SK-N-SH (cell line): ENCODE data around the gene RPGRIP1L. TPM values are rescaled to one million over a fixed set of nuclear protein-coding genes. Genes with fewer than 3 reads are reported as not detected.

Experiments
- CTCF ChIA-PET: fragments of 300-600, 350-600 bp; formaldehyde crosslinking; extraction: SDS; loops from one replicate; lab custom pipeline; 2021; lab: Yijun Ruan, JAX
- POLR2A ChIA-PET: fragments of 350-600 bp; sonication (Branson Sonifier 250); formaldehyde crosslinking; extraction: SDS; loops from one replicate; lab custom pipeline; 2020; ENCODE audit warnings: antibody characterized with exemption, inconsistent platforms; lab: Yijun Ruan, JAX
- DNase-seq: peaks from one replicate; pipeline ENCODE4 v3.0.0; 2012
- H2AFZ ChIP-seq: fragments of 200-600 bp; sonication (generic); 2 replicates; pipeline ENCODE4 v1.8.1; 2016; ENCODE audit warnings: antibody characterized with exemption, mild to moderate bottlenecking, low read depth
- H3F3A ChIP-seq: fragments of 200-600 bp; sonication (generic); replicated peaks from 2 replicates; pipeline ENCODE3; 2016; ENCODE audit warnings: antibody characterized with exemption, mild to moderate bottlenecking; ENCODE audit not compliant: insufficient read depth
- H3K27ac ChIP-seq, 2 experiments: fragments of 200-500 bp in 1 of 2; fragments of 200-600 bp in 1 of 2; sonication (Bioruptor generic) in 1 of 2; sonication (generic), shearing (Covaris generic) in 1 of 2; 2 replicates each; pipeline versions ENCODE4 v1.5.1 to v1.6.1; 2014 to 2016; ENCODE audit warnings: low read depth in 2 of 2, inconsistent platforms in 1 of 2, low read length in 1 of 2, mild to moderate bottlenecking in 1 of 2, mixed read lengths in 1 of 2
- H3K27me3 ChIP-seq: fragments of 200-600 bp; sonication (generic), shearing (Covaris generic); 2 replicates; pipeline ENCODE4 v1.6.1; 2016; ENCODE audit warnings: mixed run types; ENCODE audit not compliant: insufficient read depth
- H3K36me3 ChIP-seq, 2 experiments: fragments of 200-500 bp in 1 of 2; fragments of 200-600 bp in 1 of 2; sonication (Bioruptor generic) in 1 of 2; sonication (generic) in 1 of 2; replicated peaks in 1 of 2; 2 replicates each; pipeline versions ENCODE3 to v1.5.1; 2014 to 2016; ENCODE audit warnings: low read length in 1 of 2, mild to moderate bottlenecking in 1 of 2; ENCODE audit not compliant: insufficient read depth in 2 of 2, control insufficient read depth in 1 of 2
- H3K4me1 ChIP-seq, 2 experiments: fragments of 200-500 bp in 1 of 2; fragments of 200-600 bp in 1 of 2; sonication (Bioruptor generic) in 1 of 2; sonication (generic), shearing (Covaris generic) in 1 of 2; 2 replicates each; pipeline versions ENCODE4 v1.5.1 to v1.6.1; 2014 to 2016; ENCODE audit warnings: low read depth in 1 of 2, low read length in 1 of 2, mixed run types in 1 of 2; ENCODE audit not compliant: insufficient read depth in 2 of 2, control insufficient read depth in 1 of 2
- H3K4me2 ChIP-seq: fragments of 200-600 bp; sonication (generic), shearing (Covaris generic); 2 replicates; pipeline ENCODE4 v1.6.1; 2017; ENCODE audit warnings: mixed run types
- H3K4me3 ChIP-seq, 2 experiments: fragments of 200-500 bp in 1 of 2; fragments of 200-600 bp in 1 of 2; sonication (Bioruptor generic) in 1 of 2; sonication (generic), shearing (Covaris generic) in 1 of 2; 2 replicates each; pipeline versions ENCODE4 v1.5.1 to v1.8.1; 2014 to 2016; ENCODE audit warnings: low read depth in 2 of 2, inconsistent platforms in 1 of 2, low read length in 1 of 2, mild to moderate bottlenecking in 1 of 2, mixed read lengths in 1 of 2, moderate library complexity in 1 of 2
- H3K79me2 ChIP-seq: fragments of 200-600 bp; sonication (generic); 2 replicates; pipeline ENCODE4 v1.8.1; 2017; ENCODE audit warnings: mild to moderate bottlenecking; ENCODE audit not compliant: insufficient read depth
- H3K9ac ChIP-seq: fragments of 200-600 bp; sonication (generic); 2 replicates; pipeline ENCODE4 v1.6.1; 2017; ENCODE audit warnings: mixed run types
- H3K9me2 ChIP-seq: fragments of 200-600 bp; sonication (generic); 2 replicates; pipeline ENCODE4 v1.6.1; 2017; ENCODE audit warnings: mixed run types
- H3K9me3 ChIP-seq: fragments of 200-600 bp; sonication (generic); 2 replicates; pipeline ENCODE4 v1.6.1; 2017; ENCODE audit warnings: mixed run types, mild to moderate bottlenecking, moderate library complexity
- H4K20me1 ChIP-seq: fragments of 200-600 bp; sonication (generic); 2 replicates; pipeline ENCODE4 v1.6.1; 2017; ENCODE audit warnings: mild to moderate bottlenecking, mixed run types; ENCODE audit not compliant: insufficient read depth
- FOSL2 ChIP-seq: IDR thresholded peaks from 2 replicates; pipeline ENCODE4 v1.4.0; 2012; ENCODE audit warnings: low read depth, mild to moderate bottlenecking, moderate library complexity, borderline replicate concordance
- GABPA ChIP-seq: IDR thresholded peaks from 2 replicates; pipeline ENCODE4 v1.4.0; 2012; ENCODE audit warnings: low read depth, mild to moderate bottlenecking
- JUND ChIP-seq: IDR thresholded peaks from 2 replicates; pipeline ENCODE4 v1.4.0; 2012
- MEF2A ChIP-seq: IDR thresholded peaks from 2 replicates; pipeline ENCODE4 v1.4.0; 2012; ENCODE audit warnings: low read depth, borderline replicate concordance
- MXI1 ChIP-seq: IDR thresholded peaks from 2 replicates; pipeline ENCODE4 v1.6.1; 2012; ENCODE audit warnings: mild to moderate bottlenecking, low read depth, low read length, improper control_type of control experiment
- POLR2AphosphoS5 ChIP-seq: IDR thresholded peaks from 2 replicates; pipeline ENCODE4 v1.6.1; 2012; ENCODE audit warnings: low read depth, low read length
- RAD21 ChIP-seq: IDR thresholded peaks from 2 replicates; pipeline ENCODE4 v1.6.1; 2012; ENCODE audit warnings: mild to moderate bottlenecking, low read length
- RCOR1 ChIP-seq: fragments of 150-350 bp; IDR thresholded peaks from 2 replicates; pipeline ENCODE4 v1.6.1; 2017; ENCODE audit warnings: antibody characterized with exemption, low read length
- RXRA ChIP-seq: IDR thresholded peaks from 2 replicates; pipeline ENCODE4 v1.4.0; 2012; ENCODE audit warnings: low read depth, mild to moderate bottlenecking, borderline replicate concordance
- SIN3A ChIP-seq: IDR thresholded peaks from 2 replicates; pipeline ENCODE4 v1.6.1; 2012; ENCODE audit warnings: low read depth, mild to moderate bottlenecking, low read length, moderate library complexity, borderline replicate concordance
- SMC3 ChIP-seq: IDR thresholded peaks from 2 replicates; pipeline ENCODE4 v1.6.1; 2012; ENCODE audit warnings: low read depth, low read length, improper control_type of control experiment
- TAF1 ChIP-seq: IDR thresholded peaks from 2 replicates; pipeline ENCODE4 v1.6.1; 2012; ENCODE audit warnings: low read depth, mild to moderate bottlenecking, low read length, moderate library complexity, borderline replicate concordance
- TCF12 ChIP-seq: IDR thresholded peaks from 2 replicates; pipeline ENCODE4 v1.4.0; 2012
- YY1 ChIP-seq: IDR thresholded peaks from 2 replicates; pipeline ENCODE4 v1.4.0; 2012; ENCODE audit warnings: low read depth, mild to moderate bottlenecking
- WGBS: methylation state at CpG from one replicate; pipeline ENCODE4 v1.1.6; 2017; ENCODE audit warnings: low lambda C conversion rate; 5-methylcytosine and 5-hydroxymethylcytosine counted together
- polyA plus RNA-seq, 3 experiments: library from polyadenylated mRNA; depleted of rRNA; stranded (reverse); fragments of >200 nt; gene quantifications; 2 replicates each; pipeline ENCODE4 v1.2.3, GENCODE V29; 2012
- TF ChIP-seq, protein P1 (sequence below): fragments of 200-600 bp; sonication (generic); IDR thresholded peaks from 2 replicates; pipeline ENCODE4 v1.6.1; 2017; ENCODE audit warnings: antibody characterized with exemption, mild to moderate bottlenecking, moderate library complexity
- TF ChIP-seq, protein P2 (sequence below): fragments of 150-350 bp; IDR thresholded peaks from 2 replicates; pipeline ENCODE4 v1.6.1; 2017; ENCODE audit warnings: antibody characterized with exemption, low read length, low read depth, borderline replicate concordance
- TF ChIP-seq, protein P3 (sequence below): IDR thresholded peaks from 2 replicates; pipeline ENCODE4 v1.4.0; 2012; ENCODE audit warnings: low read depth, borderline replicate concordance
- TF ChIP-seq, protein P4 (sequence below): fragments of 150-350 bp; IDR thresholded peaks from 2 replicates; pipeline ENCODE4 v1.6.1; 2016; ENCODE audit warnings: mild to moderate bottlenecking, low read depth, low read length
- TF ChIP-seq, protein P5 (sequence below): IDR thresholded peaks from 2 replicates; pipeline ENCODE4; 2012

Gene RPGRIP1L
- polyA plus RNA-seq, 1 of the 3 experiments (the other 2 are of a cell fraction) = 5.7 TPM

DNA sequence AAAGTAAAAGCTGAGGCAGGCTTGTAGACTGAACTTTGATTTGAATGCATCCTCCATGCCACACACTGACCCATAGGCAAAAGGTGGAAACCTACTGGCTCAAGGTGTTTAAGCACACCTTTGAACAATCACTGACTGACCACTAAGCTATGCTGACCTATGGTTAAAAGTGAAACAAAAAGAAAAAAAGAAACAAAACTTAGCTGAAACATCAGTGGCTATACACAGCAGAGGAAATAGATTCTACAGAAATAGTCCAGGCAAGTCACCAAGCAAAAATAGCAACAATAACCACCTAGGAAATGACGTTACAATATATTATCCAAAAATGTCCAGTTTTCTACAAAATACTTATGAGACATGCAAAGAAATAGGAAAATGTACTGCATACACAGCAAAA lies 60.2 kb downstream of the RPGRIP1L start:
- H3K9me3 ChIP-seq = 0 out of 2 replicates have a peak, but pooled peaks cover 8% of the 10 kb centered on the region
- TF ChIP-seq POLR2AphosphoS5 = no peak
- TF ChIP-seq RAD21 = no peak
- TF ChIP-seq, protein P1, sequence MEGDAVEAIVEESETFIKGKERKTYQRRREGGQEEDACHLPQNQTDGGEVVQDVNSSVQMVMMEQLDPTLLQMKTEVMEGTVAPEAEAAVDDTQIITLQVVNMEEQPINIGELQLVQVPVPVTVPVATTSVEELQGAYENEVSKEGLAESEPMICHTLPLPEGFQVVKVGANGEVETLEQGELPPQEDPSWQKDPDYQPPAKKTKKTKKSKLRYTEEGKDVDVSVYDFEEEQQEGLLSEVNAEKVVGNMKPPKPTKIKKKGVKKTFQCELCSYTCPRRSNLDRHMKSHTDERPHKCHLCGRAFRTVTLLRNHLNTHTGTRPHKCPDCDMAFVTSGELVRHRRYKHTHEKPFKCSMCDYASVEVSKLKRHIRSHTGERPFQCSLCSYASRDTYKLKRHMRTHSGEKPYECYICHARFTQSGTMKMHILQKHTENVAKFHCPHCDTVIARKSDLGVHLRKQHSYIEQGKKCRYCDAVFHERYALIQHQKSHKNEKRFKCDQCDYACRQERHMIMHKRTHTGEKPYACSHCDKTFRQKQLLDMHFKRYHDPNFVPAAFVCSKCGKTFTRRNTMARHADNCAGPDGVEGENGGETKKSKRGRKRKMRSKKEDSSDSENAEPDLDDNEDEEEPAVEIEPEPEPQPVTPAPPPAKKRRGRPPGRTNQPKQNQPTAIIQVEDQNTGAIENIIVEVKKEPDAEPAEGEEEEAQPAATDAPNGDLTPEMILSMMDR = no peak
- TF ChIP-seq MXI1 = no peak
- TF ChIP-seq, protein P2, sequence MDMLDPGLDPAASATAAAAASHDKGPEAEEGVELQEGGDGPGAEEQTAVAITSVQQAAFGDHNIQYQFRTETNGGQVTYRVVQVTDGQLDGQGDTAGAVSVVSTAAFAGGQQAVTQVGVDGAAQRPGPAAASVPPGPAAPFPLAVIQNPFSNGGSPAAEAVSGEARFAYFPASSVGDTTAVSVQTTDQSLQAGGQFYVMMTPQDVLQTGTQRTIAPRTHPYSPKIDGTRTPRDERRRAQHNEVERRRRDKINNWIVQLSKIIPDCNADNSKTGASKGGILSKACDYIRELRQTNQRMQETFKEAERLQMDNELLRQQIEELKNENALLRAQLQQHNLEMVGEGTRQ = no peak
- no peak for TF ChIP-seq TCF12
- no peak for TF ChIP-seq JUND
- TF ChIP-seq, protein P3, sequence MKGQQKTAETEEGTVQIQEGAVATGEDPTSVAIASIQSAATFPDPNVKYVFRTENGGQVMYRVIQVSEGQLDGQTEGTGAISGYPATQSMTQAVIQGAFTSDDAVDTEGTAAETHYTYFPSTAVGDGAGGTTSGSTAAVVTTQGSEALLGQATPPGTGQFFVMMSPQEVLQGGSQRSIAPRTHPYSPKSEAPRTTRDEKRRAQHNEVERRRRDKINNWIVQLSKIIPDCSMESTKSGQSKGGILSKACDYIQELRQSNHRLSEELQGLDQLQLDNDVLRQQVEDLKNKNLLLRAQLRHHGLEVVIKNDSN = no peak
- no peak for TF ChIP-seq RCOR1
- no peak for TF ChIP-seq SIN3A
- TF ChIP-seq GABPA = no peak
- TF ChIP-seq FOSL2 = no peak
- no peak for TF ChIP-seq YY1
- no peak for TF ChIP-seq TAF1
- TF ChIP-seq, protein P4, sequence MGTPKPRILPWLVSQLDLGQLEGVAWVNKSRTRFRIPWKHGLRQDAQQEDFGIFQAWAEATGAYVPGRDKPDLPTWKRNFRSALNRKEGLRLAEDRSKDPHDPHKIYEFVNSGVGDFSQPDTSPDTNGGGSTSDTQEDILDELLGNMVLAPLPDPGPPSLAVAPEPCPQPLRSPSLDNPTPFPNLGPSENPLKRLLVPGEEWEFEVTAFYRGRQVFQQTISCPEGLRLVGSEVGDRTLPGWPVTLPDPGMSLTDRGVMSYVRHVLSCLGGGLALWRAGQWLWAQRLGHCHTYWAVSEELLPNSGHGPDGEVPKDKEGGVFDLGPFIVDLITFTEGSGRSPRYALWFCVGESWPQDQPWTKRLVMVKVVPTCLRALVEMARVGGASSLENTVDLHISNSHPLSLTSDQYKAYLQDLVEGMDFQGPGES = no peak
- TF ChIP-seq MEF2A = no peak
- no peak for TF ChIP-seq RXRA
- TF ChIP-seq SMC3 = no peak
- TF ChIP-seq, protein P5, sequence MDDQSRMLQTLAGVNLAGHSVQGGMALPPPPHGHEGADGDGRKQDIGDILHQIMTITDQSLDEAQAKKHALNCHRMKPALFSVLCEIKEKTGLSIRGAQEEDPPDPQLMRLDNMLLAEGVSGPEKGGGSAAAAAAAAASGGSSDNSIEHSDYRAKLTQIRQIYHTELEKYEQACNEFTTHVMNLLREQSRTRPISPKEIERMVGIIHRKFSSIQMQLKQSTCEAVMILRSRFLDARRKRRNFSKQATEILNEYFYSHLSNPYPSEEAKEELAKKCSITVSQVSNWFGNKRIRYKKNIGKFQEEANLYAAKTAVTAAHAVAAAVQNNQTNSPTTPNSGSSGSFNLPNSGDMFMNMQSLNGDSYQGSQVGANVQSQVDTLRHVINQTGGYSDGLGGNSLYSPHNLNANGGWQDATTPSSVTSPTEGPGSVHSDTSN = no peak
- no peak overlapping the region for H3K9ac ChIP-seq
- no peaks in the 10 kb centered on the region for H4K20me1 ChIP-seq
- H3K4me3 ChIP-seq = no peak overlapping the region; a peak in 1 of 4 replicates
- no peaks in the 10 kb centered on the region for H3K4me1 ChIP-seq
- ChIA-PET POLR2A (no interaction called here), CTCF (interaction anchor here (0.9 to 1.3 kb wide), 2 partner anchors 8 to 23 kb away, joined by 3 read pairs; no protein-coding TSS in a partner anchor)
- no peak overlapping the region for H3K4me2 ChIP-seq
- WGBS = 90% methylated on average over 1 of the region's 1 CpG
- H2AFZ ChIP-seq = no peak overlapping the region
- H3K27me3 ChIP-seq = no peaks in the 10 kb centered on the region
- H3K27ac ChIP-seq = no peak overlapping the region
- no peaks in the 10 kb centered on the region for H3K79me2 ChIP-seq
- H3K9me2 ChIP-seq = no peaks in the 10 kb centered on the region
- H3F3A ChIP-seq = no peaks in the 10 kb centered on the region
- no peak for DNase-seq
- peaks cover 45 to 49% of the 10 kb centered on the region in 2 experiments for H3K36me3 ChIP-seq
